ENCODE results near the gene WASF3.

Gene WASF3

GRCh38 chr13:26601669-26602068, 44.2 kb downstream of the WASF3 start:
- Histone ChIP-seq H3K4me1 (ENCODE audit: control insufficient read depth in 1 of 2, insufficient read depth in 1 of 2, low read depth in 1 of 2, low read length in 1 of 2) (no peaks in the 10 kb centered on the region), H3K27ac (no peak overlapping the region), H3K27me3 (peaks cover 7% of the 10 kb centered on the region), H3K9me3 (no peaks in the 10 kb centered on the region), H3K36me3 (no peaks in the 10 kb centered on the region), H3K4me3 (ENCODE audit: low read depth in 1 of 2, low read length in 1 of 2) (no peak overlapping the region)
- no peak for TF ChIP-seq CTCF (IDR thresholded peaks at IDR 0.05)

- Histone ChIP-seq H3K36me3 (no peaks in the 10 kb centered on the region), H3K4me3 (ENCODE audit: low read depth in 1 of 2, low read length in 1 of 2) (no peak overlapping the region), H3K27ac (no peak overlapping the region), H3K27me3 (peaks cover 7% of the 10 kb centered on the region), H3K4me1 (ENCODE audit: control insufficient read depth in 1 of 2, insufficient read depth in 1 of 2, low read depth in 1 of 2, low read length in 1 of 2) (no peaks in the 10 kb centered on the region), H3K9me3 (no peaks in the 10 kb centered on the region)
- no peak for TF ChIP-seq CTCF (IDR thresholded peaks at IDR 0.05)
Observed at GRCh38 chr13:26602783-26603182, 45.3 kb downstream of the WASF3 start.

GRCh38 chr13:26604784-26605545, 47.5 kb downstream of the WASF3 start:
- H3K4me1 ChIP-seq (ENCODE audit: control insufficient read depth in 1 of 2, insufficient read depth in 1 of 2, low read depth in 1 of 2, low read length in 1 of 2) = no peaks in the 10 kb centered on the region
- no peak for TF ChIP-seq CTCF (IDR thresholded peaks at IDR 0.05)
- no peak overlapping the region for H3K27ac ChIP-seq
- H3K9me3 ChIP-seq = no peaks in the 10 kb centered on the region
- no peaks in the 10 kb centered on the region for H3K36me3 ChIP-seq
- H3K4me3 ChIP-seq (ENCODE audit: low read depth in 1 of 2, low read length in 1 of 2) = no peak overlapping the region
- H3K27me3 ChIP-seq = peaks cover 7% of the 10 kb centered on the region

GRCh38 chr13:26605845-26606244, 48.4 kb downstream of the WASF3 start:
- Histone ChIP-seq H3K27me3 (peaks cover 7% of the 10 kb centered on the region), H3K36me3 (no peaks in the 10 kb centered on the region), H3K4me1 (ENCODE audit: control insufficient read depth in 1 of 2, insufficient read depth in 1 of 2, low read depth in 1 of 2, low read length in 1 of 2) (no peaks in the 10 kb centered on the region), H3K27ac (no peak overlapping the region), H3K4me3 (ENCODE audit: low read depth in 1 of 2, low read length in 1 of 2) (no peak overlapping the region), H3K9me3 (no peaks in the 10 kb centered on the region)
- no peak for TF ChIP-seq CTCF (IDR thresholded peaks at IDR 0.05)

GRCh38 chr13:26606631-26607030, 49.1 kb downstream of the WASF3 start:
- H3K4me3 ChIP-seq (ENCODE audit: low read depth in 1 of 2, low read length in 1 of 2) = no peak overlapping the region
- H3K36me3 ChIP-seq = no peaks in the 10 kb centered on the region
- H3K27ac ChIP-seq = no peak overlapping the region
- TF ChIP-seq CTCF (IDR thresholded peaks at IDR 0.05) = no peak
- H3K4me1 ChIP-seq (ENCODE audit: control insufficient read depth in 1 of 2, insufficient read depth in 1 of 2, low read depth in 1 of 2, low read length in 1 of 2) = no peaks in the 10 kb centered on the region
- no peaks in the 10 kb centered on the region for H3K9me3 ChIP-seq
- H3K27me3 ChIP-seq = peaks cover 5% of the 10 kb centered on the region
